SK-N-SH treated with all-trans-retinoic acid at 6 μM for 48 hours (cell line): ENCODE data around the gene KCTD5.

Experiments used
- BACH2 ChIP-seq: fragments of 250-450 bp; sonication (Bioruptor Pico); IDR thresholded peaks from 2 replicates; pipeline ENCODE4 v1.9.0; 2021; ENCODE audit warnings: mild to moderate bottlenecking, borderline replicate concordance
- CSDC2 ChIP-seq: fragments of 250-450 bp; sonication (Bioruptor Pico); IDR thresholded peaks from 2 replicates; pipeline ENCODE4 v1.5.0; 2020; ENCODE audit warnings: mild to moderate bottlenecking, moderate library complexity
- CSRNP3 ChIP-seq: fragments of 250-450 bp; sonication (Bioruptor Pico); IDR thresholded peaks from 2 replicates; pipeline ENCODE4 v1.5.1; 2021; ENCODE audit warnings: mild to moderate bottlenecking, moderate library complexity
- ESRRG ChIP-seq: fragments of 250-450 bp; sonication (Bioruptor Pico); IDR thresholded peaks from 2 replicates; pipeline ENCODE4 v1.6.1; 2021; ENCODE audit warnings: mild to moderate bottlenecking
- GLIS3 ChIP-seq: fragments of 250-450 bp; sonication (Bioruptor Pico); IDR thresholded peaks from 2 replicates; pipeline ENCODE4 v1.5.0; 2020; ENCODE audit warnings: mild to moderate bottlenecking, moderate library complexity
- PATZ1 ChIP-seq: fragments of 250-450 bp; sonication (Bioruptor Pico); IDR thresholded peaks from 2 replicates; pipeline ENCODE4 v1.8.0; 2020; ENCODE audit warnings: mild to moderate bottlenecking, moderate library complexity, borderline replicate concordance
- SNAI2 ChIP-seq: fragments of 250-450 bp; sonication (Bioruptor Pico); IDR thresholded peaks from 2 replicates; pipeline ENCODE4 v1.5.0; 2020; ENCODE audit warnings: mild to moderate bottlenecking, moderate library complexity
- TOX ChIP-seq: fragments of 250-450 bp; sonication (Bioruptor Pico); IDR thresholded peaks from 2 replicates; pipeline ENCODE4 v1.8.0; 2021; ENCODE audit warnings: mild to moderate bottlenecking, moderate library complexity, borderline replicate concordance
- TSHZ2 ChIP-seq: fragments of 250-450 bp; sonication (Bioruptor Pico); IDR thresholded peaks from 2 replicates; pipeline ENCODE4 v1.5.0; 2020; ENCODE audit warnings: mild to moderate bottlenecking, moderate library complexity

GRCh38 chr16:2713523-2713922, 31.2 kb downstream of the KCTD5 start:
- TF ChIP-seq TOX (CRISPR knock-in tag) (no peak), ESRRG (CRISPR knock-in tag) (no peak), TSHZ2 (CRISPR knock-in tag) (no peak), GLIS3 (CRISPR knock-in tag) (no peak), CSDC2 (CRISPR knock-in tag) (no peak), BACH2 (CRISPR knock-in tag) (no peak), CSRNP3 (CRISPR knock-in tag) (no peak), PATZ1 (CRISPR knock-in tag) (no peak), SNAI2 (CRISPR knock-in tag) (no peak)
